HG03175 (cell line): ENCODE measurements around the gene UQCR10.

Experiments
- ATAC-seq: cut with Tn5 transposase; IDR thresholded peaks from one replicate; pipeline ENCODE4 v1.9.1; 2021; ENCODE audit warnings: mild to moderate bottlenecking, moderate library complexity; ENCODE audit not compliant: unreplicated experiment

Gene UQCR10

GRCh38 chr22:29758959-29759358, 8.2 kb upstream of the UQCR10 start:
- no peak for ATAC-seq

- ATAC-seq, result no peak
Measured at GRCh38 chr22:29762263-29762662, 4.9 kb upstream of the UQCR10 start.

GRCh38 chr22:29765905-29766631, 1.1 kb upstream of the UQCR10 start:
- ATAC-seq, result peak; percentile 21

- ATAC-seq, result peak; percentile 89
Measured at GRCh38 chr22:29766632-29767170, 468 bp upstream of the UQCR10 start, which contains the start of gene ZMAT5. TSS of gene ZMAT5 (minus strand) at chr22:29767007. CDS start at chr22:29748544, 18,463 bp downstream.

GRCh38 chr22:29768052-29768693, 1.0 kb downstream of the UQCR10 start:
- no peak for ATAC-seq

GRCh38 chr22:29769723-29770321, 2.7 kb downstream of the UQCR10 start:
- no peak for ATAC-seq

GRCh38 chr22:29772170-29772641, 5.0 kb downstream of the UQCR10 start:
- no peak for ATAC-seq

GRCh38 chr22:29773233-29773632, 6.1 kb downstream of the UQCR10 start:
- ATAC-seq, result no peak

- ATAC-seq, result no peak
Measured at GRCh38 chr22:29780220-29780619, 13.1 kb downstream of the UQCR10 start.

- ATAC-seq, result no peak
Measured at GRCh38 chr22:29780748-29781676, 13.8 kb downstream of the UQCR10 start.

GRCh38 chr22:29782061-29782845, 15.1 kb downstream of the UQCR10 start:
- ATAC-seq, result no peak

GRCh38 chr22:29784451-29785361, 17.5 kb downstream of the UQCR10 start:
- no peak for ATAC-seq

GRCh38 chr22:29786031-29786430, 18.9 kb downstream of the UQCR10 start:
- ATAC-seq, result no peak

GRCh38 chr22:29787371-29787980, 20.3 kb downstream of the UQCR10 start:
- ATAC-seq, result no peak

- ATAC-seq, result no peak
Measured at GRCh38 chr22:29788339-29789279, 21.4 kb downstream of the UQCR10 start.

GRCh38 chr22:29790061-29790460, 22.9 kb downstream of the UQCR10 start:
- no peak for ATAC-seq

GRCh38 chr22:29793396-29793795, 26.2 kb downstream of the UQCR10 start:
- ATAC-seq, result no peak
